ENCODE data around the gene MAML3.

Gene MAML3

DNA sequence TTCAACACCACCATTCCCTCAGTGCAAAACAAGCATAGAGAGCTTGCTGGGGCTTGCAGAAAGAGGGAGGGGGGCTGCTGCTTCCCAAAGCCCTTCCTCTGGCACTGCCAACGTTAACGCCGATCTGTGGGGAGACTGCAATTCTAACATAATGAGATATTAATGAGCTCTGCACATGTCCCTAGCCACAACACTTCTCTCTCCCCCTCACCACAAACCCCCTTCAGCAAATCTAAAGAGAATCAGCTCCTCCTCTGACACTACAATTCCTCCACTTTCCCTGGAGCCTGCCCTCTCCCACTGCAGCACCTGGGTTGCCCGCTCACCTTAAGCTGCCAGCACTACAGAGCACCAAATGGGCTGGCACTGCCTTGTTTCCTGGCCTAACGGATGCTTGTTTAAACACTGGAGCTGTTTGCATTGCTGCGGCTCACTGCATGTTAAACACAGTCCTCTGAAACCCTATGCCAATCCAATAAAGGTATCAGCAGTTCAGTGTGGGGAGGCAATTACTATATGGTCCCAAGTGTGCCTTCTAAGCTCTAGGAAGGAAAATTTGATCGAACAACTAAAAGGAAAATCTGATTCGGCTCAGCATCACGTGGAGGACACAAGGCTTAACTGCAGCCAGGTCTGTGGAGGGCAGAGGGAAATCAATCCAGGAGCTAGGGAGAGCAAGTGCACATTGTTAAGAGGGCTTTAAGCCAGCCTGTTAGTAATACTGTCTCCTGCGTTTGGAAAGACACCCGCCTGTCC lies 232.4 kb downstream of the MAML3 start:
- Histone ChIP-seq H3K9ac (ENCODE audit: low read depth, low read length) (no peak overlapping the region), H3K36me3 (ENCODE audit: insufficient read depth, low read length) (no peaks in the 10 kb centered on the region), H3K9me3 (ENCODE audit: control insufficient read depth, insufficient read depth, low read length) (no peaks in the 10 kb centered on the region), H3K4me1 (ENCODE audit: insufficient read depth, low read length) (peaks cover 18% of the 10 kb centered on the region)

DNA sequence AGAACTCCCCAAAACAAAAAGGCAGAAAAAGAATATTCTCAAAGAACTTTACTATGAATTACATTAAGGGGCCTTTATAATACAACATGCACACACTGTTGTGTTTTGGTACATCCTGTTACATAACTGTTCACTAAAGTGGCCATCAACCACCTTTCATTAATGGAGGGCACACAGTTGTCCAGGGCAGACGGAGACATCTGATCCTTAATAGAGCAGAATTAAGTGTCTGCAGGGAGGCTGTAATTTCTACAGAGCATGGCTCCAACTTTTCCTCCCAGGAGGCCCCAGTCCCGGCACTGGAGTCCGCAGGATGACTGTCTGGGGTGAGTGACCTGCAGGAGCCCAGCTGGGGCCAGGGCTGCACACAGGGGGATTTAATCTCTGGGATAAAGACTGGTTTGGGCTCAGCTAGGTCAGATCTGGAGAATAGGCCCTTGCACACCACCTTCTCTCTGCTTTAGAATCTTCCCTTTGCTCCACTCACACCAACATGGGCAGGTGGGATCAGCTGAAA lies 233.4 kb downstream of the MAML3 start:
- no peaks in the 10 kb centered on the region for H3K9me3 ChIP-seq (ENCODE audit: control insufficient read depth, insufficient read depth, low read length)
- peaks cover 20% of the 10 kb centered on the region for H3K4me1 ChIP-seq (ENCODE audit: insufficient read depth, low read length)
- no peaks in the 10 kb centered on the region for H3K36me3 ChIP-seq (ENCODE audit: insufficient read depth, low read length)
- H3K9ac ChIP-seq (ENCODE audit: low read depth, low read length), result no peak overlapping the region

DNA sequence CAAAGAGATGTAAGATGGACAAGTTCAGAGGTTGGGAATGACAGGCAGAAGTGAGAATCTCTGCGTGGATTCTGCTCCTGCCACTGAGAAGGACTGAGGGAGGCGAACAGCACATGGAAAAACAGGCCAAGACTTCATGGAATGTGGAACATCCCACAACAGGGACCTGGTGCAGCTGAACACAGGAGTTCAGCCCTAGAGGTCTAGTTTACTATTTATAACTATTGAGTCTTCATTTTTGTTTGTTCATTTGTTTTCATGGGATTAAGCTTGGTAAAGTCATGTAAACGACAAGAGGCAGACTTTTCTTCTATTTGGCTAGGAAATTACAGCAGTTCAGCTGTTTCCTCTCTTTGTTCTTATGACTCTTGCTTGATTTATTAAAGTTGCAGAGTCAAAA lies 234.5 kb downstream of the MAML3 start:
- Histone ChIP-seq H3K9me3 (ENCODE audit: control insufficient read depth, insufficient read depth, low read length) (no peaks in the 10 kb centered on the region), H3K4me1 (ENCODE audit: insufficient read depth, low read length) (peaks cover 20% of the 10 kb centered on the region), H3K9ac (ENCODE audit: low read depth, low read length) (no peak overlapping the region), H3K36me3 (ENCODE audit: insufficient read depth, low read length) (no peaks in the 10 kb centered on the region)

DNA sequence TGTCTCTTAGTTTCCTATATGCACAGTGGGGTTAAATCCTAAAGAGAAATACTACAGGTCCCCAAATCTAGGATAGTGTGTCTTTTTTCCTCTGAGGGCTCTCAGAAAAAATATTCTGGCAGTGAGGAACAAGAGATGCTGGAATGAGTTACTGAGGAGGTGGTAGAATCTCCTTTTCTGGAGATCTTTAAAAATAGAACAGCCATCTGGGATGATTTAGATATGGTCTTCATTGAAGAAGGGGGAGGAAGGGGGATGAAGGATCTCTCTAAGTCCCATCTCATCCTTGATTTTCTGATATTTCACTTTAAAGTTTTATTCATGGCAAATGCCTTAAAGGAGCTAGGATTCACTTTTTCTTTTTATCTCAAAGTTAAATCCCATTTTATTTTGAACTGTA lies 235.0 kb downstream of the MAML3 start:
- H3K9me3 ChIP-seq (ENCODE audit: control insufficient read depth, insufficient read depth, low read length), result no peaks in the 10 kb centered on the region
- H3K36me3 ChIP-seq (ENCODE audit: insufficient read depth, low read length), result no peaks in the 10 kb centered on the region
- H3K4me1 ChIP-seq (ENCODE audit: insufficient read depth, low read length), result peaks cover 20% of the 10 kb centered on the region
- no peak overlapping the region for H3K9ac ChIP-seq (ENCODE audit: low read depth, low read length)

DNA sequence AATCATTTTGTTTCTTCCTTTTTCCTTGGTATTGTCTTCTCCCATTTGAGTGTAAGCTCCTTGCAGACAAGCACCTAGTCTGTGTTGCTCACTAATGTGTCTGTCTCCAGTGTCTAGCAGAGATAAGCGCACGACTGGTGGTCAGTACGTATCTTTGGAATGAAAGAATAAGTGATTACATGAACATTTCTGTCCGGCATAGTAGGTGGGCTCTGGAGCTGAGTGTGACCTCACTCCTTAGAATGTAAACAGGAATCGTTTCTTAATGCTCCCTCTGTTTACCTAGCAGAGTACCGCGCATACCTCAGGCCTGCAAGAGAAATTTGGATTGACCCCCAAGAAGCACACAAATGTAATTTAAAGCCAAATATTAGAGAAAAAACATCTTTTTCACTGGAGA lies 235.4 kb downstream of the MAML3 start:
- no peak overlapping the region for H3K9ac ChIP-seq (ENCODE audit: low read depth, low read length)
- peaks cover 20% of the 10 kb centered on the region for H3K4me1 ChIP-seq (ENCODE audit: insufficient read depth, low read length)

DNA sequence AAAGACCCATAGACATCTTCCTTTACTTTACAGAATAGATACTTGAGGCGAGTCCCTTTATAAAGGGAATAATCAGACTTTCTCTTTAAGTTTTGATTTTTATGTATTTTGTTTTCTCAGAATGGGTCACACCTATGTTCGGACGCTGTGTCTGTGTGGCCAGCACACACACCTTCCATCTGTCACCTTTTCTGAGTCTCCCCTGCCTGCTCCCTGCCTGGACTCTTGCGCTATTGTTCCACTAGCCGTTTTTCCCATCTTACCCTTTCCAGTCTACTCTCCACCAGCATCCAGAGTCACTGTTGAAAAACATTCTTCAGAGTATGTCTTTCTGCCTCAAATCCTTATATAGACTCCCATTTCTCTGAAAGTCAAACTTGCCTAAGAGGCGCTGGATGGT lies 236.1 kb downstream of the MAML3 start:
- no peaks in the 10 kb centered on the region for H3K36me3 ChIP-seq (ENCODE audit: insufficient read depth, low read length)
- H3K9me3 ChIP-seq (ENCODE audit: control insufficient read depth, insufficient read depth, low read length), result no peaks in the 10 kb centered on the region
- H3K9ac ChIP-seq (ENCODE audit: low read depth, low read length), result no peak overlapping the region
- peaks cover 20% of the 10 kb centered on the region for H3K4me1 ChIP-seq (ENCODE audit: insufficient read depth, low read length)

More for the DNA sequence above, 235.4 kb downstream of the MAML3 start:
- Histone ChIP-seq H3K36me3 (ENCODE audit: insufficient read depth, low read length) (no peaks in the 10 kb centered on the region), H3K9me3 (ENCODE audit: control insufficient read depth, insufficient read depth, low read length) (no peaks in the 10 kb centered on the region)

DNA sequence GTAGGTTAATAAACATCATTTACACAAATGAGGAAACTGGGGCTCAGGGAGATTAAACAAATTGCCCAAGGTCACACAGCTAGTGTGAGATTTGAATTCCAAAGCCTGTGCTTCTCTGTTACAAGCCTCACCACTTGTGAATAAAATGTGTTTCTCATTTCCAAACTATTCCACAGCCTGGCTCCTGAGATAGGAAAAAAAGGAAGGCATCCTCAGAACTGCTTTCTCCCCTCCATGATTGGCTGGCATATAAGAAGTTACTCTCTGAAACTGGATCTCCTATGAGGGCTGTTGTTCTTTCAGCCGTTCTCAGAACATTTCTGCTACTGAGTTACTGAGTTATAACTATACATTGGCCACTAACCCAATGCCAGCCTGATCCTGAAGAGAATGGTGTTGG lies 237.9 kb downstream of the MAML3 start:
- Histone ChIP-seq H3K9me3 (ENCODE audit: control insufficient read depth, insufficient read depth, low read length) (no peaks in the 10 kb centered on the region), H3K9ac (ENCODE audit: low read depth, low read length) (no peak overlapping the region), H3K36me3 (ENCODE audit: insufficient read depth, low read length) (no peaks in the 10 kb centered on the region), H3K4me1 (ENCODE audit: insufficient read depth, low read length) (peaks cover 7% of the 10 kb centered on the region; the same call in 1 of the 2 replicates)

DNA sequence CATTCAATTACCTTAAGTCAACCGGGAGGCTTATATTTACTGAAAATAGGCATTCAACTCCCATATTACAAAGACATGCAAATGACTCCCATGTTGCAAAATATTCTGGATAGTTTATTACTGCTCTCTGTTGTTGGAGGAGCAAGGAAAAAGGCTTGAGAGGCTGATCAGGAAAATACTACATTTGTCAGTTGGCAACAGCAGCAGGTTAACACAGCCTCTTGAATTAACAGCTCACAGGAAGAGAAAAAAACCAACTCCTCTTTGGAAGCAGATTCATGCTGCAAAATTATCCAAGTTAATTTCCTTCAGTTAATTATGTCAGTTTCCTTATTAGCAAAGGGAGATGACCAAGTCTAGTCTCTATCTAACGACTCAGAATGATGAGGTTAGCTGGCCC lies 238.9 kb downstream of the MAML3 start:
- Histone ChIP-seq H3K36me3 (ENCODE audit: insufficient read depth, low read length) (no peaks in the 10 kb centered on the region), H3K9me3 (ENCODE audit: control insufficient read depth, insufficient read depth, low read length) (no peaks in the 10 kb centered on the region), H3K4me1 (ENCODE audit: insufficient read depth, low read length) (peaks cover 7% of the 10 kb centered on the region; the same call in 1 of the 2 replicates)

DNA sequence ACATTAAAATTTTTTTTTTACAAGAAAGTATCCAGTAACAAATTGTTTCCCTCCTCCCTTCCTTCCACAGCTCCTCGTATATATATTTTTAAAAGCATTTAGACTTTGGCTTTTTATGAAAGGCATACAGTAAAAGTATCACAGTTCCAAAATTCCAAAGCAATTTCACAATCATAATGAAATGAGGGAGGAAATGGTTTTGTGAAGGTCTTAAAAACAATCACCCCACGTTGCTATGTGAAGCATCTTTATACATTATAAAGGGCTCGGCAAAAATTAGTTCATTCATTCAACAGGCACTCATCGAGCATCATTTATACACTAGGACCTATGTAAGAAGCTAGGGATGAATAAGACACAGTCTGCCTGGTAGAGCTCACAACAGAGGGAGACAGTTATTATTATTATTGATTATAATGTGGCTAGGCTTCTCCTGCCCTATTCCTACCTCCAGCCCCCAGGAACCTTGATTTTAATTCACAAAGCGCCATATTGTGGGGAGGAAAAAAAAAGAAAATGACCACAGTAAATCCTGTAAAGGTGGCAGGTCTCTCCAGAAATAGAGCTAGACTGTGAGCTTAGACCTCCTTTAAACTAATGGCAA lies 239.9 kb downstream of the MAML3 start:
- H3K4me1 ChIP-seq (ENCODE audit: insufficient read depth, low read length), result peaks cover 2% of the 10 kb centered on the region; the same call in 1 of the 2 replicates
- no peaks in the 10 kb centered on the region for H3K9me3 ChIP-seq (ENCODE audit: control insufficient read depth, insufficient read depth, low read length)
- no peak overlapping the region for H3K9ac ChIP-seq (ENCODE audit: low read depth, low read length)
- H3K36me3 ChIP-seq (ENCODE audit: insufficient read depth, low read length), result no peaks in the 10 kb centered on the region

More for the DNA sequence above, 238.9 kb downstream of the MAML3 start:
- H3K9ac ChIP-seq (ENCODE audit: low read depth, low read length), result no peak overlapping the region

DNA sequence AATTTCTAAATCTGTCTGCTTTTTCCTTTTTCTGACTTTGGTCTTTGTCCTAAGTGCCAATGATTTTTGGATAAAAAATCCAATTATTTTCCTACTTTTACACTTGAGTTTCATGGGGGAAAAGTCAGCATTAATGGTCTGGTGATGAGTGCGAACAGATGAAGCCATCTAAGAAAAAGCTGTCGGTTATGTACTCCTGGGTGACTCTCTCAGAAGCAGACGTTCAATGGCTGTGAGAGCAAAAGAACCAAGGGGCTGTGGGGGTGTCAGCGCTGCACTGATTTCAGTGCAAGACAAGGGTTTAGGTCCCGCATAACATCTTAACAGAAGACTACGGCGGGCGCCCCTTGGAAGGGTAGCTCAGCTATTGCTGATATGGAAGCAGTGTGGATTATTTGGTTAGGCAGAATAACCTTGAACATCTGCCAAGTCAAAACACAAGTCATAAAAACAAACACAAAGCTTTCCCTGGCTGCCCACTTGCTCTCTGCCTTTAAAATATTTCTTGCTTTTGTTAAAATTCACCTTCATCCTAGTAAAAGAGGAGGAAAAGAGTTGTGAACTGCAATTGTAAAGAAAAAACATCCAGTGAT lies 240.5 kb downstream of the MAML3 start:
- H3K9me3 ChIP-seq (ENCODE audit: control insufficient read depth, insufficient read depth, low read length), result no peaks in the 10 kb centered on the region
- no peaks in the 10 kb centered on the region for H3K36me3 ChIP-seq (ENCODE audit: insufficient read depth, low read length)
- no peak overlapping the region for H3K9ac ChIP-seq (ENCODE audit: low read depth, low read length)
- H3K4me1 ChIP-seq (ENCODE audit: insufficient read depth, low read length), result peaks cover 2% of the 10 kb centered on the region; the same call in 1 of the 2 replicates

DNA sequence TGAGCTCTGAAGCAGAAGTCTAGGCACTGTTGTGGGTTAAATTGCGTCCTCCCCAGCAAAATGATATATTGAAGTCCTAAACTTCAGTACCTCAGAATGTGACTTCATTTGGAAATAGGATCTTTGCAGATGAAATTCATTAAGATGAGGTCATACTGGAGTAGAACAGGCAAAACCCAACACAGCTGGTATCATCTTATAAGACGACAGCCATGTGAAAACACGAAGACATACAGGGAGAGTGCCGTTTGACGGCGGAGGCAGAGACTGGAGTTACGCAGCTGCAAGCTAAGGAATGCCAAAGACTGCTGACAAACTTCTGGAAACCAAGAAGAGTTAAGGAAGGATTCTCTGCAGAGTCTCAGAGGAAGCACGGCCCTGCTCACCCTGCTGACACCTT lies 241.5 kb downstream of the MAML3 start:
- no peaks in the 10 kb centered on the region for H3K36me3 ChIP-seq (ENCODE audit: insufficient read depth, low read length)
- H3K9ac ChIP-seq (ENCODE audit: low read depth, low read length), result no peak overlapping the region
- no peaks in the 10 kb centered on the region for H3K9me3 ChIP-seq (ENCODE audit: control insufficient read depth, insufficient read depth, low read length)
- peaks cover 2% of the 10 kb centered on the region; the same call in 1 of the 2 replicates for H3K4me1 ChIP-seq (ENCODE audit: insufficient read depth, low read length)

DNA sequence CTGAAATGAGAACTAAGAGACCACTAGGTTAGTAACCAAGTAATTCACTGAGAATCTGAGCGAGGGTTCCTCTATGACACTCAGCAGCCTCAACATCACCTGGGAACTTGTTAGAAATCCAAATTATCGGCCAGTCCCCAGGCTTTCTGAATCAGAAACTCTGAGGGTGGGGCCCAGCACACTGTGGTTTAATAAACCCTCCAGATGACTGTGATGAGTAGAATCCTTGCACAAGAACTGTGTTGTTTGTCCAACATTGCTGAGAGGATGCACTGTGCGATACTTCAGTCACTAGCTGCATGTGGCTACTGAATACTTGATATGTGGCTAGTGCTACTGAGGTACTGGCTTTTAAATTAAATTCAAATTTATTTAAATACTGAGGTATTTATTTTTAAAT lies 243.9 kb downstream of the MAML3 start:
- no peaks in the 10 kb centered on the region for H3K4me1 ChIP-seq (ENCODE audit: insufficient read depth, low read length)
- H3K9ac ChIP-seq (ENCODE audit: low read depth, low read length), result no peak overlapping the region
- peaks cover 3% of the 10 kb centered on the region for H3K9me3 ChIP-seq (ENCODE audit: control insufficient read depth, insufficient read depth, low read length)
- no peaks in the 10 kb centered on the region for H3K36me3 ChIP-seq (ENCODE audit: insufficient read depth, low read length)

DNA sequence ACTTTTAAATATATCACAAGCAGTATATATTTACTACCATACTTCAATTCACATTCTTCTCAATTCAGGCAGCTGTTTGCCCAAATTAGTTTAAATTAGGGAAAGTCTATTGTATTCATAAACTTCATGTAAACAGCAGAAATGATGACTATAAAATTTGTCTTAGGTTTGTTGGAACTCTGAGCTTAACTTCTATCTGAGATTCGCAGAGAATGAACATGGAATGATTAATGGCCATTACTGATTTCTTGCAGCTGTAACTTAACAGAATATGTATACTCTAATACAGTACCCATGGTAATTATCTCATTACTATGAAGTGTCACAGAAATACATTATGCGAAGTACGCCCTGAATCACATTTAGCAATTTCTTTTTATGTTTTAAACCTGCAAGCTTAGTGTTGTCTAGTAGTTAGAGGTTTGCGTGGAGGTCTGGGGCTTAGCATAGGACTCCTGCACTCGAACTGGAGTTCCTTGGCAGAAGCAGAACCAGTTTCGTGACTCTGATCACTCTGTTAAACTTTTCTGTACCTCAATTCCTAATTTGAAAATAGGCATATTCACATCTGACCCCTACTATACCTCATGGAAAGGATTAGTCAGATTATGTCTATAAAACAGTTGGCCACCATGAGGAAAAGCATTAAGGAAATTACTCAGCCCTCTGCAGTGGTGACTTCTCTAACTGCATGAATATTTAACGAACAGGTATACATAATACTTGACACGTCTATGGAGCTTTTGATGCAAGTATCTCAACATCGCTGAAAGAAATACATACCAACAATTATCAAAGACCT lies 245.1 kb downstream of the MAML3 start:
- H3K9me3 ChIP-seq (ENCODE audit: control insufficient read depth, insufficient read depth, low read length), result peaks cover 3% of the 10 kb centered on the region
- H3K4me1 ChIP-seq (ENCODE audit: insufficient read depth, low read length), result no peaks in the 10 kb centered on the region

More for the DNA sequence above, 245.1 kb downstream of the MAML3 start:
- no peak overlapping the region for H3K9ac ChIP-seq (ENCODE audit: low read depth, low read length)
- no peaks in the 10 kb centered on the region for H3K36me3 ChIP-seq (ENCODE audit: insufficient read depth, low read length)
